ENCODE data around the gene NBEAL2.

The NBEAL2 gene

DNA sequence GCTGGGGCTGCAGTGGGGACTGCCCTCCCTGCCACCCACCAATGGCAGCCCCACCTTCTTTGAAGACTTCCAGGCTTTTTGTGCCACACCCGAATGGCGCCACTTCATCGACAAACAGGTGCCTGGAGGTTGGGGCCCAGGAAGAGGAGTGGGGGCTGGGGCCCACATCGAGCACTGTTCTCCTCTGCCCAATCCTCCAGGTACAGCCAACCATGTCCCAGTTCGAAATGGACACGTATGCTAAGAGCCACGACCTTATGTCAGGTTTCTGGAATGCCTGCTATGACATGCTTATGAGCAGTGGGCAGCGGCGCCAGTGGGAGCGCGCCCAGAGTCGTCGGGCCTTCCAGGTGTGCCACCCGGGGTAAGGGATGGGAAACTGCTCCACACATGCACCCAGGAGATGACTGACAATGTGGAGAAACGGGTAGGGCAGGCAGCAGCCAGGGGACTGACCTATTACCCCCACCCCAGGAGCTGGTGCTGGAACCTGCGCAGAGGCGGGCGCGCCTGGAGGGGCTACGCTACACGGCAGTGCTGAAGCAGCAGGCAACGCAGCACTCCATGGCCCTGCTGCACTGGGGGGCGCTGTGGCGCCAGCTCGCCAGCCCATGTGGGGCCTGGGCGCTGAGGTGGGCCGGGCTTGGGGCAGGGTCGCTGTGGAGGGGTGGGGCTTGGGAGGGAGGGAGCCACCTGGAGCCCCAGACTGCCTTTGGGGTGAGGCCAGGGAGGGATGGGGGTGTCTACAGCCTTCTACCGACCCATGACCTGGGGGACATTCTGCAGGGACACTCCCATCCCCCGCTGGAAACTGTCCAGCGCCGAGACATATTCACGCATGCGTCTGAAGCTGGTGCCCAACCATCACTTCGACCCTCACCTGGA lies 22.9 kb downstream of the NBEAL2 start:
- DNase-seq: no peak

DNA sequence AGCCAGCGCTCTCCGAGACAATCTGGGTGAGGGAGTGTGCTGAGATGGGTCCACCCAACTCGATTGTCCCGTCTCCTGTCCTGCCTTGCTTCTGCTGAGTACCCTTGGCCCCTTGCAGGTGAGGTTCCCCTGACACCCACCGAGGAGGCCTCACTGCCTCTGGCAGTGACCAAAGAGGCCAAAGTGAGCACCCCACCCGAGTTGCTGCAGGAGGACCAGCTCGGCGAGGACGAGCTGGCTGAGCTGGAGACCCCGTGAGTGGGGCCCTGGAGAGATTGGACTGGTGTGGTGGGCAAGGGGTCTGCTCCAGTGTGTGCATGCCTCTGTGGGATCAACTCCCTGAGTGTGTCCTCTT lies 23.6 kb downstream of the NBEAL2 start:
- no peak for DNase-seq

DNA sequence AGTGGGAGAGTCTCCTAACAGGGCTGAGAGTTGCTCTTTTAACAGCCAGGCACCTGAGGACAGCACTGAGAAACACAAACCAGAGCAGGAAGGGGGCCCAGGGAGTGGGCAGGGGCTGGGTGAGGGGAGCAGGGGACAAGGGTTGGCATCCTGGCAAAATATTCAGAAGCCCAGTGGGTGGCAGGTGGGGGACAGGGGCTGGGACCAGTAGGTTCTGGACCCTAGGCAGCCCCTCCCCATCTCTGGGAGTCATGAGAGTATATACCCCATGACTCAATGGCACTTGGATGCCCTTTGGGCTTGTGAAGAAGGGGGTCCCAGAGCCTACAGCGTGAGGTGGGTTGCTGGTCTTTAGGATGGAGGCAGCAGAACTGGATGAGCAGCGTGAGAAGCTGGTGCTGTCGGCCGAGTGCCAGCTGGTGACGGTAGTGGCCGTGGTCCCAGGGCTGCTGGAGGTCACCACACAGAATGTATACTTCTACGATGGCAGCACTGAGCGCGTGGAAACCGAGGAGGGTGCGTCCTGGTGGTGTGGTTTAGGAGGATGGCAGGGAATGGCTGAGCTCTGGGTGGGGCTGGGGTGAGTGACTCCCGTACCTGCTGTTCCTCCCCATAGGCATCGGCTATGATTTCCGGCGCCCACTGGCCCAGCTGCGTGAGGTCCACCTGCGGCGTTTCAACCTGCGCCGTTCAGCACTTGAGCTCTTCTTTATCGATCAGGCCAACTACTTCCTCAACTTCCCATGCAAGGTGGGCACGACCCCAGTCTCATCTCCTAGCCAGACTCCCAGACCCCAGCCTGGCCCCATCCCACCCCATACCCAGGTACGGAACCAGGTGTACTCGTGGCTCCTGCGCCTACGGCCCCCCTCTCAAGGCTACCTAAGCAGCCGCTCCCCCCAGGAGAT lies 24.2 kb downstream of the NBEAL2 start:
- no peak for DNase-seq

DNA sequence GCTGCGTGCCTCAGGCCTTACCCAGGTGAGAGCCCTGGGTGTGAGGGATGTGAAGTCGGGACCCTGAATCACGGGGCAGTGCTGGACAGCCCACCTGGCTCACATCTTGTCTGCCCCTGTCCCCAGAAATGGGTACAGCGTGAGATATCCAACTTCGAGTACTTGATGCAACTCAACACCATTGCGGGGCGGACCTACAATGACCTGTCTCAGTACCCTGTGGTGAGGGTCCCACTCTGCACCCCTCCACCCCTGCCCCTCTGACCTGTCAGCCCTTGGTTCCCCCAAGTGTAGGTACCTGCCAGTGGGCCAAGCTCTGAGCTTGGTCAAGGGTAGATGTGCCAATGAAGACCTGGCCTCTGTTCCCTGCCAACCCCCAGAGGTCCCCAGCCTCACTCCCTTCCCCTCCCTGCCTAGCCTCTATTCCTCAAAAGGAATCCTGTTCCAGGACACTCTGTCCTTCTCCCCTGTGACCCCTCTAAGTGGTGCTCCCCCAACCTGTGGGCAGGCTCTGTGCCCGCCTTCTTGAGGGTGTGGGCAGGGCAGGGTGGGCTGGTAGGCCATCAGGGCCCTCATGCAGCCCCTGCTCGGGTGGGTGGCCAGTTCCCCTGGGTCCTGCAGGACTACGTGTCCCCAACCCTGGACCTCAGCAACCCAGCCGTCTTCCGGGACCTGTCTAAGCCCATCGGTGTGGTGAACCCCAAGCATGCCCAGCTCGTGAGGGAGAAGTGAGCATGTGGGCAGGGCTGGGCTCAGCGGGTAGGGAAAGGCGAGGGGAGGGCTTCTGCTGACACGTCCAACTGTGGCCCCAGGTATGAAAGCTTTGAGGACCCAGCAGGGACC lies 25.1 kb downstream of the NBEAL2 start:
- DNase-seq: no peak

DNA sequence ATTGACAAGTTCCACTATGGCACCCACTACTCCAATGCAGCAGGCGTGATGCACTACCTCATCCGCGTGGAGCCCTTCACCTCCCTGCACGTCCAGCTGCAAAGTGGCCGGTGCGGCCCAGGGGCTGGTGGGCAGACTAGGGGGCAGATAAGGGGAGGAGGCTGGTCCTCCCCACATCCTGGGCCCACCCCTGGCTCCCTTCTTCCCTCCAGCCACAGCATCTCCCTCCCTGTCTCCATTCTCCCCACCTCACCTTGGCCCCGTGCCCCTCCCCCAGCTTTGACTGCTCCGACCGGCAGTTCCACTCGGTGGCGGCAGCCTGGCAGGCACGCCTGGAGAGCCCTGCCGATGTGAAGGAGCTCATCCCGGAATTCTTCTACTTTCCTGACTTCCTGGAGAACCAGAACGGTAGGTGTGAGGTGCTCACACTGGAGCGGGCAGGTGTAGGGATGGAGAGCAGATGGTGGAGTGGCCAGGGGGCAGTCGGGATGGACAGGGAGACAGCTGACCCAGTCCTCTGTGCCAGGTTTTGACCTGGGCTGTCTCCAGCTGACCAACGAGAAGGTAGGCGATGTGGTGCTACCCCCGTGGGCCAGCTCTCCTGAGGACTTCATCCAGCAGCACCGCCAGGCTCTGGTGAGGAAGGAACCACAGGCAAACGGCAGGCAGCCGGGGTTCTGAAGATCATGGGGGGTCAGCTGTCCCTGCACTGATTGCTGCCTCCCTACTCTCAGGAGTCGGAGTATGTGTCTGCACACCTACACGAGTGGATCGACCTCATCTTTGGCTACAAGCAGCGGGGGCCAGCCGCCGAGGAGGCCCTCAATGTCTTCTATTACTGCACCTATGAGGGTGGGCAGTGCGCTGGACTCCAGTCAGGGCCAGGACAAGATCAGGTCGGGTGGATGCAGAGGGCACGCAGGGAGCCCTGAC lies 26.0 kb downstream of the NBEAL2 start:
- DNase-seq: no peak

DNA sequence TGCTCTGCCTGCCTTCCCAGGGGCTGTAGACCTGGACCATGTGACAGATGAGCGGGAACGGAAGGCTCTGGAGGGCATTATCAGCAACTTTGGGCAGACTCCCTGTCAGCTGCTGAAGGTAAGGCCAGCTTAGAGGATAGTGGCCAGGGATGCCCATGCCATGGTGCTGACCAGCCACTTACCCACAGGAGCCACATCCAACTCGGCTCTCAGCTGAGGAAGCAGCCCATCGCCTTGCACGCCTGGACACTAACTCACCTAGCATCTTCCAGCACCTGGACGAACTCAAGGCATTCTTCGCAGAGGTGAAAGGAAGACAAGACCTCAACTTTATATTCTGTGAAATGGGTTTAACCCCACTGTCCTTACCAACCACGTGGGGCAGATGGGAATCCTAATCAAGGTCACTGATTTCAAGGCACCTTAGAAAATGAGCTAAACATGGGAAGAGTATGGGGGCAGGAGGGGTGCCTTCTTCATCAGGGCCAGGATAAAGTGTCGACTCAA lies 26.7 kb downstream of the NBEAL2 start:
- no peak for DNase-seq

DNA sequence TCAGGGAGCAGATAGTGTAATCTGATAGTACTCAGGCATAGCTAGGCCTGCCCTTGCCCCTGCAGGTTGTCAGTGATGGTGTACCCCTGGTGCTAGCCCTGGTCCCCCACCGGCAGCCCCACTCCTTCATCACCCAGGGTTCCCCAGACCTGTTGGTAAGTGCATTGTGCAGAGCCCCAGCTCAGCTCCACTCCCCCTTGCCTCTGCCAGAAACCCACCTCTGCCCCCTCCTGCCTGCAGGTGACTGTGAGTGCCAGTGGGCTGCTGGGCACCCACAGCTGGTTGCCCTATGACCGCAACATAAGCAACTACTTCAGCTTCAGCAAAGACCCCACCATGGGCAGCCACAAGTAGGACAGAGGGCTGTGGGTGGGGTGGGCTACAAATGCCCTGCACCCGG lies 27.5 kb downstream of the NBEAL2 start:
- DNase-seq: no peak

DNA sequence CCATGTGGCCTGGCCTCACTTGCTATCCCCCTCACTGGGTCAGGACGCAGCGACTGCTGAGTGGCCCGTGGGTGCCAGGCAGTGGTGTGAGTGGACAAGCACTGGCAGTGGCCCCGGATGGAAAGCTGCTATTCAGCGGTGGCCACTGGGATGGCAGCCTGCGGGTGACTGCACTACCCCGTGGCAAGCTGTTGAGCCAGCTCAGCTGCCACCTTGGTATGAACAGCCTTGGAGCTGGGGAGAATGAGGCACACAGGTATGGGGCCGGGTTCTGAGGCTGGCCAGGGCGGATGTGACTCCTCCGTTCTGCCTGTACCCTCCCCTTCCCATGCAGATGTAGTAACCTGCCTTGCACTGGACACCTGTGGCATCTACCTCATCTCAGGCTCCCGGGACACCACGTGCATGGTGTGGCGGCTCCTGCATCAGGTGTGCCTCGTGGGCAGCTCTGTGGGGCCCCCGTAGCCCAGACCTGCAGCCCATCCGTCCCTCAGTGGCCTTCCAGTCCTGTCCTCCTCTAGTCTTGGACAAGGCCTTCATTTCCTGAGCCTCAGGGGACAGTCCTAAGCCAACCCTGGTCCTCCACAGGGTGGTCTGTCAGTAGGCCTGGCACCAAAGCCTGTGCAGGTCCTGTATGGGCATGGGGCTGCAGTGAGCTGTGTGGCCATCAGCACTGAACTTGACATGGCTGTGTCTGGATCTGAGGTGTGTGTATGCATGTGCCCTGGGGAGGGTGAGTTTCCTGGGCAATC lies 28.2 kb downstream of the NBEAL2 start:
- DNase-seq: no peak

DNA sequence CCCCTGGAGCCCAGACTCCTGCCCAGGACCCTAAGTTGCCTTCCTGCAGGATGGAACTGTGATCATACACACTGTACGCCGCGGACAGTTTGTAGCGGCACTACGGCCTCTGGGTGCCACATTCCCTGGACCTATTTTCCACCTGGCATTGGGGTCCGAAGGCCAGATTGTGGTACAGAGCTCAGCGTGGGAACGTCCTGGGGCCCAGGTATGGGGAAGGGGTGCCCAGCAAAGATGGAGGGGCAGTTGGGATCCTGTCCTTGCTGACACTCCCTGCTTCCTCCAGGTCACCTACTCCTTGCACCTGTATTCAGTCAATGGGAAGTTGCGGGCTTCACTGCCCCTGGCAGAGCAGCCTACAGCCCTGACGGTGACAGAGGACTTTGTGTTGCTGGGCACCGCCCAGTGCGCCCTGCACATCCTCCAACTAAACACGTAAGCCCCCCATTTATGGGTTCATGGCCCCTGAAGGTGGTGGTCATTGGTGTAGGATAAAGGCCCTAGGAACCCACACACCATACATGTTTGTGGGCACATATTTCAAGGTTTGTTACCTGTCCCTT lies 28.8 kb downstream of the NBEAL2 start:
- no peak for DNase-seq

DNA sequence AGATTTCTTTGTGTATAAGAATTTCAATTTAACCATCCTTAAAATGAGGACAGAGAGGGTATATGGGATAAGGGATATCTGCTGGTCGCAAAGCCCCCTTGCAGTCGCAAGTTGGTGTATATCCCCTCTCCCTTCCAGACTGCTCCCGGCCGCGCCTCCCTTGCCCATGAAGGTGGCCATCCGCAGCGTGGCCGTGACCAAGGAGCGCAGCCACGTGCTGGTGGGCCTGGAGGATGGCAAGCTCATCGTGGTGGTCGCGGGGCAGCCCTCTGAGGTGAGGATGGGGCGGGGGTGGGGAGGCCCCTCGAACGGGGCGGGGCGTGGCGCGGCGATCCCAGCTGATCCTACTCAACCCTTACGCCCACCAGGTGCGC lies 29.4 kb downstream of the NBEAL2 start:
- no peak for DNase-seq

DNA sequence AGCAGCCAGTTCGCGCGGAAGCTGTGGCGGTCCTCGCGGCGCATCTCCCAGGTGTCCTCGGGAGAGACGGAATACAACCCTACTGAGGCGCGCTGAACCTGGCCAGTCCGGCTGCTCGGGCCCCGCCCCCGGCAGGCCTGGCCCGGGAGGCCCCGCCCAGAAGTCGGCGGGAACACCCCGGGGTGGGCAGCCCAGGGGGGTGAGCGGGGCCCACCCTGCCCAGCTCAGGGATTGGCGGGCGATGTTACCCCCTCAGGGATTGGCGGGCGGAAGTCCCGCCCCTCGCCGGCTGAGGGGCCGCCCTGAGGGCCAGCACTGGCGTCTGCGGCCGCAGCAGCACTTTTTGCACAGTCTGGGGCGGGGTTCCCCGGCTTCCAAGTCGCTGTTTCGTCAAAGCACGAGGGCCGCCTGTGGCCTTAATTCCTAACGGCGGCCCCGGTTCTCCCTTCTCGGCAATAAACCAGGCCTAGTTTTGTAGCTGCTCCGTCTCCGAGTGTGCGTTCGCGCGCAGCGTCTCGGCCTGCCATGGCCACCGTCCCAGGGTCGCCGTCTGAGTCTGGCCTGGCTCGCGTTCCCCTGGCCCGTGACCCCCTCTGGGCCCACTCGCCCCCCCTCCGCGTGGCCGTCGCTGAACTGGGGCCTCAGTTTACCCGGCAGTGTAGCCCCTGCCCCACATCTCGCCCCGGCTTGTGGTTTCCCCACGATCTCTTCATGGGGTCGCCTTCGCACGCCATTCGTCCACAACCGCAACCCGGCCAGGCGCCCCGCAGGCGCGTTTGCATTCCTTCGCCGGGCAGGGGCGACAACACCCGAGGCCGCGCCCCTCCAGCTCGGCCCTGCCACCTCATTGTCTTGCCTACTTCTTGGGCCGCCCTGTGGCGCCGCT lies 30.0 kb downstream of the NBEAL2 start:
- DNase-seq: peak; percentile 80

DNA sequence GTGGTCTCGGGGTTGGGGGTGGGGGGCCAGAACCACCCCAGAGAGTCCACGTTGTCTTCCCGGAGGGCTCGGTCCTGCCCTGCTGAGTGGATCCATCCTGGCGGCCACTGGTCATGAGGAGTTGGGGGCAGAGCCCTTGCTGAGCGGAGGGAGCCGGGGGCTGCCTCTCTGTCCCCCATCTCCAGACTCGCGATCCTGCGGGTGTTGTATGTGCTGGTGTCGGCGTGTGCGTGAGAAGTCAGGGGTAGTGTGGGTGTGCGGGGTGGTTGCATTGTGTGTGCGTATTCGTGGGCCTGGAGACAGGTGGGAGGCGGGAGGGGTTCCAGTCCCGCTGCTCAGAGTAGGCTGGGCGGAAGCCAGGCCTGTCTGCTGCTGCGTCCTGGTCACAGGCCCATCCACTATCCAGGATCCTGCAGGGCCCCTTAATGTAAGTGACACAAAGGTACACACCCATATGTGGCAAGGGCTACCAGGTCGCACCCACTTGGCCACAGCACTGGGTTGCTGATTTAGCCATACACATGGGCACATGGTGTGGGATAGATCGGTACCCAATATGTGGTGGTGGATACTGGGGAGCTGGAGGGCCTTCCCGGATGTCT lies 30.7 kb downstream of the NBEAL2 start:
- DNase-seq: no peak

DNA sequence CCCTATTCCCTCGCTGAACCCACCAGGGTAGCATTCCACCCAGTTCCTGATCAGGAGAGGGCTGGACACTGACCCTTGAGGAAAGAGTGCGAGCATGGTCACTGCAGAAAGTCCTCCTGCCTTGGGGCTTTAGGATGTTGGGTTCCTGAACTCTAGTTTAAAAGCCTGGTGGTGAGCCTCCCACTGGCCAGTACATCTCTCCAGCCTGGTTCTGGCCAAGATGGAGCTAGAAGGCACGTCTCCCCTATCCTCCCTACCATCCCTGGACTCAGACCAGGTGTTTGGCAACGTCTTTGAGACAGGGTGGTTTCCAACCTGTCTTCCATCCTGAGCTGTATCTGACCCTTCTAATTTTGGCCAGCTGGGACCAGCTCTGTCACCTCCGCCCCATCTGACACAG lies 31.4 kb downstream of the NBEAL2 start:
- no peak for DNase-seq

DNA sequence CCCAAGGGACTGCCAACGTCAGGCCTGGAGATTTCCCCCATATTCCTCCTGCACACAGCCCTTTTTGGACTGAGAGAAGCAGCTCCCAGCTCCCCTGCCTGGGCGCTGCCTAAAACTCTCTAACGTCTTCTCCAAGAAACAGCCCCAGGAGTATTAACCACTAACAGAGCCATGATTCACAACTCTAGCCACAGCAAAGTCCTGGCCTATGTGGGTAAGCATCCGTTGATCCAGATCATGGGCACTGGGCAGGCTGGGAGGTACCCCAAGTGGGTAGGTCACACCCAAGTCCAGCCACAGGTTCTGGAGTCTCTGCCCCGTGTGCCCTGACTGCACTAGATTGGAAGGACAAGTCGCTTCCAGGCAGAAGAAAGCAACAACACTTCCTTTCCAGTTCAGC lies 31.9 kb downstream of the NBEAL2 start:
- no peak for DNase-seq

DNA sequence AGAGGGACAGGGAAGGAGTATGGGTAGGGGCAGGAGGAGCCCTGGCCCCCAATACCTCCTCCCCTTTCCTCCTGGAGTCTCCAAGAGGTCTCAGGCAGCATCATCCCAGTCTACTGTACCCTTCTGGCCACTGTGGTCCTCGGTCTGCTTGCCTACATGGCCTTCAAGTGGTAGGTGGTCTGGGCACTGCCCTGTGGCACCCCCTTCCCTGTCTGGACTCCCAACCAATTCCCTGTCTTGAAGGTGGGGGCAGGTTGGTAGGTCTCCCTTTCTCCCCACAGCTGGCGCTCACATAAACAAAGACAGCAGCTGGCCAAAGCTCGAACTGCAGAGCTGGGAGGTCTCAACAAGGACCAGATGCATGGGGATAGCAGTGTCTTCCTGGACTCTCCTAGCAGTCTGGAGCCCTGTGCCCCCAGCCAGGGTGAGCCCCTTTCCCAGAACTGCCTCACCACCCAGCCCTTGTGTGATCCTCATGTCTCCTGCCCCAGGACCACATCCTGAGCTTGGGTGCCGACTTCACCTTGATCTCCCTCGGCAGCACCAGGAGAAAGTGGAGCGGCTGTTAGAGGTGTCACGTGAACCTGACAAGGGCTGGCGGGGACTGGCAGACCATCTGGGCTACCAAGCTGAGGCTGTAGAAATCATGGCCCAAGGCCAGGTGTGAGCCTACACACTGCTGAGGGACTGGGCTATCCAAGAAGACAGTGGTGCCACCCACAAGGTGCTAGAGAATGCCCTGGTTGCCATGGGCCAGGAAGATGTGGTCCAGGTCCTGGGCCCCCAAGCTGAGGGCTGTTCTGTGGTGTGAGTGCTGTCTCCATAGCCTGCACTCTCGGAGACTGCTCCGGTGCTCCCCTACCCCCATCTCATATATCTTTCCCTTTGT lies 33.1 kb downstream of the NBEAL2 start:
- DNase-seq: no peak

DNA sequence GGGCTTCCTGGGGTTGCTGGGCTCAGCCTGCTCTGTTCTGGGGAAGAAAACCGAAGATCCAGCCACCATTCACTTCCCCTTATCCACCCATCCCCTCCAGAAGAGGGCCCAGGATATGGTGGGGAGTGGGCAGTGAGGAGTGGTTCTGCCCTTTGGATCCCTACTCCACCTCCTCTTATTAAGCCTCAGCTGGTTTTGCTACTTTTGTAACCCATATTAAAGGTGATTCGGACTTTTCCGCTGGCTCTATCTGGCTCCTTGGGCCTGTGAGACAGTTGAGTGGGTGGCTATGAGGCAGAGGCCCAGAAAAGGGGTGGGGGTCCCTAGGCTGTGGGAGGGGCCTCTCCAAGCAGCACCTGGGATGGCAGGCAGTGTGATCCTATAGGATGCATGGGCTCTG lies 33.8 kb downstream of the NBEAL2 start:
- DNase-seq: no peak

DNA sequence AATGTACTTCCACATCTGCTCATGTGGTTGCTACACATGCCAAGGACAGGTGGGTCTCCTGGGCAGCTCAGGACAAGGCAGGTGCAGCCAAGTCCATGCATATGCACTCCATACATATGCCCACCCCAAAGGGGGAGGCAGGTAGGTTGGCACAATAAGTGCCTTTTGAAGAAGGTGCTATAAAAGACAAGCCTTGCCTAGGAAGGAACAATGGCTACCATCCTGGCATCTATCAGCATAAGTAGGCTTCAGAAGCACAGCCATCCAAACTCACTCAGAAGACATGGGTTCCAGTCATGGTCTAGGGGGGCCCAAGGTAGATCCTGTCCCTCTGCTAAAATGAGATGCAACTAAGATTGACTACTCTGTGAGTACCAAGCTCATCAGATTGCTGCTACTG lies 34.6 kb downstream of the NBEAL2 start:
- no peak for DNase-seq

DNA sequence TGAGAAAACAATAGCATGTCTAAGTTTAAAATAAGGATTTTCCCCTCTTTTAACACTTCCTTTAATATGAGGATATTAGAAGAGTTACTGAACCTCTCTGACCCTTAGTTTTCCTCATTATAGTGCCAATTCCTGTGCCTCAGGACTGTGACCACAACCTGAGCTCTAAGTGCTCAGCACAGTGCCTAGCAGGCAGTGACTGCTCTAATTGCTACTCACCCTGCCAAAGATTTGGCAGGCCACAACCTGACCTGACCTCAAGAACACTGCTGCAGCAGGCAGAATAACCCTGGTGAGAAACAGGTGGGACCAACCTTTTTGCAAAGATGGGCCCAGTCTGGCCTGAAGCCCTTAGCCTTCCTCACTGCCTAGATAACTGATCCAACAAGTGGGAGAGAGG lies 35.7 kb downstream of the NBEAL2 start:
- no peak for DNase-seq

Measured in CD4-positive, alpha-beta T cell treated with Interleukin-12 subunit alpha and Interleukin-12 subunit beta, for 1 hour (primary cell).